Osteoblast (primary cell): ENCODE measurements around the gene ACOT9. TPM values are rescaled to one million over a fixed set of nuclear protein-coding genes. Genes with fewer than 3 reads are reported as not detected.

Source experiments
- DNase-seq: peaks from one replicate; pipeline ENCODE4 v3.0.0; 2011; ENCODE audit warnings: low spot score, mixed read lengths; ENCODE audit not compliant: insufficient read length; ENCODE audit errors: missing footprints
- H2AFZ ChIP-seq: 2 replicates; pipeline ENCODE4 v1.6.0; 2011; ENCODE audit warnings: mild to moderate bottlenecking, low read length
- H3K27ac ChIP-seq: 2 replicates; pipeline ENCODE4 v1.5.1; 2011; ENCODE audit warnings: mild to moderate bottlenecking, low read depth, low read length, moderate library complexity
- H3K27me3 ChIP-seq: 2 replicates; pipeline ENCODE4 v1.6.0; 2012; ENCODE audit warnings: mild to moderate bottlenecking, control low read depth, inconsistent platforms, low read length, moderate library complexity; ENCODE audit not compliant: insufficient read depth
- H3K36me3 ChIP-seq: 2 replicates; pipeline ENCODE4 v1.5.1; 2011; ENCODE audit warnings: mild to moderate bottlenecking, low read length, control low read depth, moderate library complexity; ENCODE audit not compliant: insufficient read depth
- H3K4me1 ChIP-seq: 2 replicates; pipeline ENCODE4 v1.5.1; 2011; ENCODE audit warnings: mild to moderate bottlenecking, low read length, control low read depth, moderate library complexity; ENCODE audit not compliant: insufficient read depth
- H3K4me2 ChIP-seq: 2 replicates; pipeline ENCODE4 v1.6.0; 2011; ENCODE audit warnings: mild to moderate bottlenecking, low read length; ENCODE audit not compliant: insufficient read depth
- H3K4me3 ChIP-seq: fragments of 200-600 bp; sonication (generic); 3 replicates; pipeline ENCODE4 v1.5.1; 2012; ENCODE audit warnings: mild to moderate bottlenecking, low read length, inconsistent platforms; ENCODE audit not compliant: insufficient read depth
- H3K79me2 ChIP-seq: 2 replicates; pipeline ENCODE4 v1.6.0; 2012; ENCODE audit warnings: mild to moderate bottlenecking, low read length, control low read depth, inconsistent platforms; ENCODE audit not compliant: insufficient read depth
- H3K9me3 ChIP-seq: 2 replicates; pipeline ENCODE4 v1.5.1; 2011; ENCODE audit warnings: low read depth, low read length, control low read depth
- H4K20me1 ChIP-seq: 2 replicates; pipeline ENCODE4 v1.6.0; 2012; ENCODE audit warnings: mild to moderate bottlenecking, low read length, control low read depth; ENCODE audit not compliant: insufficient read depth
- total RNA-seq: library from RNA; depleted of rRNA; stranded (reverse); fragments of >200 nt; gene quantifications from 2 replicates; pipeline ENCODE4 v1.2.3, GENCODE V29; 2012
- TF ChIP-seq, protein P1 (sequence below): IDR thresholded peaks from 2 replicates; pipeline ENCODE4 v1.5.1; 2011; ENCODE audit warnings: mild to moderate bottlenecking, low read depth, low read length, moderate library complexity; ENCODE audit errors: extremely low read depth

Gene ACOT9
- total RNA-seq, 1 donor: 53.6 TPM

DNA sequence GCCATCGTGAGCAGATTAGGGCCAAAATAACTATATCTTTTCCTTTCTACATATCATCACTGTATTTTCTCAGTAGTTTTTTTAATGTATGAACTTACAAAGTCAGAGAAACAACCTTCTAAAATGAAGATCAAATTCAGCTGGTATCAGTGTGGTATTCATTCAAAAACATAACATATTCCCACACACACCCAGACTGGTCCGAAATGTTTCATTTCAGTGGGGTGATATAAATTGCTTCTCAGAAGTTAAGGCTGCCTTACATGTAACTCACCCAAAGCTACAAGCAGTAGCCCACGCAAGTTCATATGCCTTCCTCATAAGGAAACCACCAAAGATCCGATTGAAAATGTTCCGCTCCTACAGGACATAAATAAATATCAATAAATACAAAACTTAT lies 37.8 kb downstream of the ACOT9 start:
- peak; percentile 19 for DNase-seq
- Histone ChIP-seq H3K27me3 (no peaks in the 10 kb centered on the region), H3K79me2 (no peaks in the 10 kb centered on the region), H3K4me1 (no peaks in the 10 kb centered on the region), H3K27ac (no peak overlapping the region), H3K9me3 (no peaks in the 10 kb centered on the region), H4K20me1 (no peaks in the 10 kb centered on the region), H2AFZ (no peak overlapping the region), H3K36me3 (peaks cover 36% of the 10 kb centered on the region), H3K4me3 (no peak overlapping the region), H3K4me2 (no peak overlapping the region)
- TF ChIP-seq, protein P1, sequence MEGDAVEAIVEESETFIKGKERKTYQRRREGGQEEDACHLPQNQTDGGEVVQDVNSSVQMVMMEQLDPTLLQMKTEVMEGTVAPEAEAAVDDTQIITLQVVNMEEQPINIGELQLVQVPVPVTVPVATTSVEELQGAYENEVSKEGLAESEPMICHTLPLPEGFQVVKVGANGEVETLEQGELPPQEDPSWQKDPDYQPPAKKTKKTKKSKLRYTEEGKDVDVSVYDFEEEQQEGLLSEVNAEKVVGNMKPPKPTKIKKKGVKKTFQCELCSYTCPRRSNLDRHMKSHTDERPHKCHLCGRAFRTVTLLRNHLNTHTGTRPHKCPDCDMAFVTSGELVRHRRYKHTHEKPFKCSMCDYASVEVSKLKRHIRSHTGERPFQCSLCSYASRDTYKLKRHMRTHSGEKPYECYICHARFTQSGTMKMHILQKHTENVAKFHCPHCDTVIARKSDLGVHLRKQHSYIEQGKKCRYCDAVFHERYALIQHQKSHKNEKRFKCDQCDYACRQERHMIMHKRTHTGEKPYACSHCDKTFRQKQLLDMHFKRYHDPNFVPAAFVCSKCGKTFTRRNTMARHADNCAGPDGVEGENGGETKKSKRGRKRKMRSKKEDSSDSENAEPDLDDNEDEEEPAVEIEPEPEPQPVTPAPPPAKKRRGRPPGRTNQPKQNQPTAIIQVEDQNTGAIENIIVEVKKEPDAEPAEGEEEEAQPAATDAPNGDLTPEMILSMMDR: no peak

DNA sequence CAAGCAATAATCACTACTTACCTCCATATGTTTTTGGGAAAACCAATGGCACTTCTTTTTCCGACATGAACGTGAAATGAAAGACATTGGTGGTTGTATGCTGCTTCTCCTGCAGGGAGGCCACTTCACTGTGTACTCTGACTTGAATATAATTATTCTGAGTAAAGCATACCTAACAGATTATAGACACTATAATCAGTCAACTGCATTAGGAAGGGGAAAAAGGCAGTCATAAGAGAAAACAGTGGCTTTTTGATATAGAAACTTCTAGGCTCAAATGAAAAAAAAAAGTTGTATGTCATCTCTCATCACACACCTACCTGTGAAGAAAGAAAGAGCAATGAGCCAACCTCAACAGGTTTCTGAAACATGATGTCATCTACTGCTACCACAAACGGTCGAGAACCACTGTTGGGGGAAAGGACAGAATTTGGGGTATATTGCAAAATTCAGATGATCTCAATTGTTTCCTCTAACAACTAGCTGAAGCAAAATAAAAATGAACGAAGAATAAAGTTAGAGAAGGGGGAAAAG lies 38.3 kb downstream of the ACOT9 start:
- Histone ChIP-seq H2AFZ (no peak overlapping the region), H3K9me3 (no peaks in the 10 kb centered on the region), H3K27ac (no peak overlapping the region), H3K4me1 (no peaks in the 10 kb centered on the region), H3K27me3 (no peaks in the 10 kb centered on the region), H4K20me1 (no peaks in the 10 kb centered on the region), H3K4me2 (no peak overlapping the region), H3K36me3 (peaks cover 36% of the 10 kb centered on the region), H3K4me3 (no peak overlapping the region), H3K79me2 (no peaks in the 10 kb centered on the region)
- TF ChIP-seq, protein P1: no peak
- no peak for DNase-seq

DNA sequence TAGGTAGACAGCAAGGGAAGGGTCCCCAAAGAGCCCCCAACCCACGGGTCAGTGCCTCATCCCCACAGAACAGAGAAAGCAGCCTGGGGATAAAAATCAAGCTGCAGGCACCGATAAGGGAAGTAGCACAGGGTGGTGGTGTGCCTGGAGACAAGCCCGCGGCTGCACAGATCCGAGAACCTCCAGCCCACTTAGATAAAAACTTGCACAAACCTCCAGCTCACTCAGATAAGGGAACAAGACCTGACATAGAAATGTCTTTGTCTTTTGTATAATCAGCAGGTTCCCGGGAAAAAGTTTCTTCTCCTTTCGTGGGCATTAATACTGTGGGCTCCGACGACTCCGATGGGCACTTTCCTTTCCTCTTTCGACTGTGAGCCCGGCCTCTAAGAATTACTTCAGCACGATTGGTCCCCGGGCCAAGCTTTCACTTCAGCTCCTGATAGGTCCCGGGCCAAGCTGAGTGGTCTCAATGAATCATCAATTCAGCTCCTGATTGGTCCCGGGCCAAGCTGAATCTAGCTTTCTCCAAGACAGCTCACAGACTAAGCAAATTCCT lies 43.4 kb downstream of the ACOT9 start:
- no peak overlapping the region for H3K4me2 ChIP-seq
- no peak overlapping the region for H2AFZ ChIP-seq
- no peaks in the 10 kb centered on the region for H4K20me1 ChIP-seq
- H3K4me3 ChIP-seq: no peak overlapping the region
- no peak overlapping the region for H3K27ac ChIP-seq
- H3K27me3 ChIP-seq: no peaks in the 10 kb centered on the region
- no peaks in the 10 kb centered on the region for H3K79me2 ChIP-seq
- H3K4me1 ChIP-seq: no peaks in the 10 kb centered on the region
- peaks cover 13% of the 10 kb centered on the region for H3K36me3 ChIP-seq
- H3K9me3 ChIP-seq: no peaks in the 10 kb centered on the region
- no peak for DNase-seq
- TF ChIP-seq, protein P1: no peak

DNA sequence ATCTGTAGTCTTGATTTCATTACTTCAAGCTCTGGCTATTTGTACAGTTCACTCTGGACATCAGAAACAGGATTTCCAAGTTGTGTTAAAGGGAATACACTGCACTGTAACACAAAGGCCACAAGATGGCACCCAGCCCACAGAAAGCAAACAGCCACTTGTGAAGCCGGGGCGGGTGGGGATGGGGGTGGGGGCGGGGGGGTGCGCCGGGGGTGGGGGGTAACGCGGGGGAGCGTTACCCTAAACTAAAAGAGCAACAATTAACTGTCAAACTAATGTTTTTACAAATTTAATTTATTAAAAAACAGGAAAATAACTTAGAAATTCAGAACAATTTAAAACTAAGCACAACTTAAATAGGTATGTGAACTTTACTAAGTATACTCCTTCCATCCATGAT lies 48.5 kb downstream of the ACOT9 start:
- Histone ChIP-seq H3K27ac (no peak overlapping the region), H4K20me1 (no peaks in the 10 kb centered on the region), H3K4me2 (no peak overlapping the region), H2AFZ (no peak overlapping the region), H3K36me3 (no peaks in the 10 kb centered on the region), H3K9me3 (no peaks in the 10 kb centered on the region), H3K79me2 (no peaks in the 10 kb centered on the region), H3K4me1 (no peaks in the 10 kb centered on the region), H3K4me3 (no peak overlapping the region), H3K27me3 (no peaks in the 10 kb centered on the region)
- TF ChIP-seq, protein P1: peak; percentile 37
- peak; percentile 75 for DNase-seq
